HG03135 (cell line): ENCODE measurements around the gene MYNN.
A peak's percentile ranks its signal among the peaks of the same experiment; 100 is the strongest.

Source experiments
- ATAC-seq: cut with Tn5 transposase; IDR thresholded peaks from one replicate; pipeline ENCODE4 v1.9.1; 2021; ENCODE audit warnings: mild to moderate bottlenecking, moderate library complexity; ENCODE audit not compliant: unreplicated experiment

MYNN gene

GRCh38 chr3:169825316-169825715 lies 52.1 kb downstream of the MYNN start:
- no peak for ATAC-seq

- ATAC-seq, result no peak
These were observed 54.5 kb downstream of the MYNN start for GRCh38 chr3:169827712-169828111.

- ATAC-seq, result no peak
These were observed 62.3 kb downstream of the MYNN start for GRCh38 chr3:169835533-169835932.

GRCh38 chr3:169836078-169836941 lies 63.1 kb downstream of the MYNN start:
- ATAC-seq, result peak; percentile 81

GRCh38 chr3:169836942-169837275 lies 63.7 kb downstream of the MYNN start:
- ATAC-seq, result no peak

- no peak for ATAC-seq
These were observed 65.4 kb downstream of the MYNN start for GRCh38 chr3:169838511-169839030.
